Neural cell (in vitro differentiated cells): ENCODE data around the gene SLC28A1. TPM values are rescaled to one million over a fixed set of nuclear protein-coding genes. Genes with fewer than 3 reads are reported as not detected.

Experiments
- H2AFZ ChIP-seq: fragments of 200-600, 300-800 bp; sonication (generic), shearing (Covaris generic); 2 replicates; pipeline ENCODE4 v1.6.0; 2014; ENCODE audit warnings: low read depth, mild to moderate bottlenecking, antibody characterized with exemption, low read length, moderate library complexity
- H3F3A ChIP-seq: fragments of 200-600 bp; shearing (Covaris generic); 2 replicates; pipeline ENCODE4 v1.6.1; 2016; ENCODE audit warnings: mild to moderate bottlenecking, moderate library complexity, mixed read lengths, antibody characterized with exemption, low read length; ENCODE audit not compliant: insufficient read depth, poor library complexity, severe bottlenecking
- H3K27ac ChIP-seq: fragments of 200-600, 300-800 bp; sonication (generic), shearing (Covaris generic); 2 replicates; pipeline ENCODE4 v1.5.1; 2014; ENCODE audit warnings: mild to moderate bottlenecking, low read length, moderate library complexity
- H3K27me3 ChIP-seq: fragments of 300-800, 200-600 bp; sonication (generic), shearing (Covaris generic); 2 replicates; pipeline ENCODE4 v1.6.0; 2014; ENCODE audit warnings: mild to moderate bottlenecking, low read depth, low read length, moderate library complexity; ENCODE audit not compliant: insufficient read depth
- H3K36me3 ChIP-seq: fragments of 300-800, 200-600 bp; sonication (generic), shearing (Covaris generic); 2 replicates; pipeline ENCODE4 v1.5.1; 2014; ENCODE audit warnings: mild to moderate bottlenecking, antibody characterized with exemption, low read length, moderate library complexity; ENCODE audit not compliant: insufficient read depth
- H3K4me2 ChIP-seq: fragments of 300-800, 200-600 bp; sonication (generic), shearing (Covaris generic); 2 replicates; pipeline ENCODE4 v1.6.0; 2014; ENCODE audit warnings: mild to moderate bottlenecking, low read length
- H3K4me3 ChIP-seq: fragments of 300-800, 200-600 bp; sonication (generic), shearing (Covaris generic); 2 replicates; pipeline ENCODE4 v1.5.1; 2014; ENCODE audit warnings: mild to moderate bottlenecking, low read length, moderate library complexity
- H3K79me2 ChIP-seq: fragments of 200-600 bp; shearing (Covaris generic); replicated peaks from 2 replicates; pipeline ENCODE4 v1.6.0; 2014; ENCODE audit warnings: mild to moderate bottlenecking, low read length, moderate library complexity; ENCODE audit not compliant: insufficient read depth
- H3K9ac ChIP-seq: fragments of 300-800, 200-600 bp; sonication (generic), shearing (Covaris generic); 2 replicates; pipeline ENCODE4 v1.6.1; 2016; ENCODE audit warnings: mild to moderate bottlenecking, low read length, mixed read lengths
- H3K9me2 ChIP-seq: fragments of 200-600 bp; shearing (Covaris generic); 2 replicates; pipeline ENCODE4 v1.6.1; 2016; ENCODE audit warnings: mild to moderate bottlenecking, low read length, mixed read lengths; ENCODE audit not compliant: insufficient read depth
- H3K9me3 ChIP-seq: fragments of 200-600, 300-800 bp; sonication (generic), shearing (Covaris generic); 2 replicates; pipeline ENCODE4 v1.6.1; 2016; ENCODE audit warnings: mild to moderate bottlenecking, mixed run types, low read length, moderate library complexity, mixed read lengths
- H4K20me1 ChIP-seq: fragments of 200-600 bp; shearing (Covaris generic); 2 replicates; pipeline ENCODE4 v1.6.1; 2016; ENCODE audit warnings: mild to moderate bottlenecking, mixed run types; ENCODE audit not compliant: insufficient read depth
- CTCF ChIP-seq: fragments of 450-650 bp; IDR thresholded peaks from 2 replicates; pipeline ENCODE4 v1.5.1; 2014; ENCODE audit warnings: antibody characterized with exemption, mild to moderate bottlenecking, moderate library complexity; ENCODE audit not compliant: poor library complexity, severe bottlenecking
- EP300 ChIP-seq: fragments of 450-650 bp; conservative IDR thresholded peaks from 2 replicates; pipeline ENCODE4 v1.6.1; 2014; ENCODE audit warnings: antibody characterized with exemption, mild to moderate bottlenecking, moderate library complexity; ENCODE audit not compliant: poor library complexity, severe bottlenecking
- EZH2 ChIP-seq: fragments of 200-600, 300-800 bp; shearing (Covaris generic), sonication (generic); IDR thresholded peaks from 2 replicates; pipeline ENCODE4 v1.6.1; 2014; ENCODE audit warnings: antibody characterized with exemption, low read length, borderline replicate concordance, mild to moderate bottlenecking; ENCODE audit not compliant: insufficient read depth, poor library complexity, severe bottlenecking
- MXI1 ChIP-seq: fragments of 450-650 bp; conservative IDR thresholded peaks from 2 replicates; pipeline ENCODE4 v1.6.1; 2014; ENCODE audit warnings: antibody characterized with exemption, mild to moderate bottlenecking; ENCODE audit not compliant: poor library complexity, severe bottlenecking
- POLR2AphosphoS5 ChIP-seq: IDR thresholded peaks from 2 replicates; pipeline ENCODE4 v1.6.1; 2012
- RAD21 ChIP-seq: fragments of 450-650 bp; conservative IDR thresholded peaks from 2 replicates; pipeline ENCODE4 v1.6.1; 2014; ENCODE audit warnings: antibody characterized with exemption, mild to moderate bottlenecking, moderate library complexity
- REST ChIP-seq: IDR thresholded peaks from 2 replicates; pipeline ENCODE4 v1.6.1; 2012; ENCODE audit warnings: borderline replicate concordance
- SMC3 ChIP-seq: fragments of 450-650 bp; conservative IDR thresholded peaks from 2 replicates; pipeline ENCODE4 v1.6.1; 2014; ENCODE audit warnings: antibody characterized with exemption, mild to moderate bottlenecking, moderate library complexity; ENCODE audit not compliant: poor library complexity
- TAF1 ChIP-seq: IDR thresholded peaks from 2 replicates; pipeline ENCODE4 v1.6.1; 2012; ENCODE audit warnings: low read depth
- polyA plus RNA-seq: library from polyadenylated mRNA; depleted of rRNA; stranded (reverse); fragments of >200 nt; gene quantifications from 2 replicates; pipeline ENCODE4 v1.2.3, GENCODE V29; 2014

Gene SLC28A1
- polyA plus RNA-seq, 1 donor from 2014 or later: not detected

- Histone ChIP-seq H3K9ac (peak overlapping the region; percentile 67), H3K9me3 (no peaks in the 10 kb centered on the region), H3F3A (no peaks in the 10 kb centered on the region), H3K36me3 (no peaks in the 10 kb centered on the region), H3K27me3 (peaks cover 49% of the 10 kb centered on the region), H3K4me3 (peak overlapping the region; percentile 91), H3K79me2 (no peaks in the 10 kb centered on the region), H3K4me2 (peak overlapping the region; percentile 35), H2AFZ (peak overlapping the region; percentile 73), H3K27ac (peak overlapping the region; percentile 43), H3K9me2 (no peaks in the 10 kb centered on the region), H4K20me1 (no peaks in the 10 kb centered on the region)
- TF ChIP-seq EP300: peak; percentile 28
- TF ChIP-seq POLR2AphosphoS5: peak; percentile 72
- TF ChIP-seq MXI1: peak; percentile 76
- TF ChIP-seq CTCF: peak; percentile 29
- TF ChIP-seq SMC3: no peak
- peak; percentile 13 for TF ChIP-seq REST
- peak; percentile 56 for TF ChIP-seq TAF1
- no peak for TF ChIP-seq EZH2
- TF ChIP-seq RAD21: peak; percentile 22
Observed at GRCh38 chr15:84980196-84981053, 96.0 kb downstream of the SLC28A1 start.

GRCh38 chr15:84981054-84981710 is 96.7 kb downstream of the SLC28A1 start:
- peak overlapping the region; percentile 73 for H2AFZ ChIP-seq
- TF ChIP-seq REST (no peak), TAF1 (no peak), CTCF (peak; percentile 55), POLR2AphosphoS5 (peak; percentile 44), EP300 (peak; percentile 57), SMC3 (no peak), EZH2 (no peak), RAD21 (no peak), MXI1 (peak; percentile 36)
- no peak overlapping the region for H3K4me2 ChIP-seq
- no peak overlapping the region for H3K27ac ChIP-seq
- no peaks in the 10 kb centered on the region for H3K36me3 ChIP-seq
- no peaks in the 10 kb centered on the region for H4K20me1 ChIP-seq
- H3K9ac ChIP-seq: peak overlapping the region; percentile 67
- peak overlapping the region; percentile 91 for H3K4me3 ChIP-seq
- H3K9me3 ChIP-seq: no peaks in the 10 kb centered on the region
- no peaks in the 10 kb centered on the region for H3K79me2 ChIP-seq
- H3K9me2 ChIP-seq: no peaks in the 10 kb centered on the region
- H3K27me3 ChIP-seq: peaks cover 49% of the 10 kb centered on the region
- H3F3A ChIP-seq: no peaks in the 10 kb centered on the region
